ENCODE data around the gene PLVAP. TPM values are rescaled to one million over a fixed set of nuclear protein-coding genes. Genes with fewer than 3 reads are reported as not detected.
A peak's percentile ranks its signal among the peaks of the same experiment; 100 is the strongest.

PLVAP gene
- total RNA-seq, 1 experiment from 2014 or later: not detected

- DNase-seq (ENCODE audit: low spot score): no peak
Observed at GRCh38 chr19:17323300-17323963, 53.7 kb downstream of the PLVAP start.

DNA sequence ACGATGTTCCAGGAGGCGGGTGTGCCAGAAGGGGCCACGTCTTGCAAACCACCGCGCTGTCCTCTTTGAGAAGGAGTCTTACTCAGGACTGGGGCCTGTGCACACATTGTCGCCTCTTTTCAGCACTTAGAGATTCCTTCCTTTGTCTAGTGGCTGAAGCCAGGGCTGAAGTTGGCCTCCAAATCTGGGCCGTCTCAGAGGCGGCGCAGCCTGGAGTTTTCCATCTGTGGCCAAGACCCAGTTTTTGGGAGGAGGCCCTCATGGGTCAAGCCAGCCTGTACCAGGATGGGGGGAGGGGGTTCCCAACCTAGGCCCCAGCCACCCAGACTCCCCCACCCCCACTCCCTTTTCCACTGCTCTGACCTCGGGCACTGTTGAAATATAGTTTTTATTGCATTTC is 54.3 kb downstream of the PLVAP start:
- DNase-seq (ENCODE audit: low spot score): no peak

- no peak for DNase-seq (ENCODE audit: low spot score)
Observed at GRCh38 chr19:17321655-17322489, 55.3 kb downstream of the PLVAP start.

DNA sequence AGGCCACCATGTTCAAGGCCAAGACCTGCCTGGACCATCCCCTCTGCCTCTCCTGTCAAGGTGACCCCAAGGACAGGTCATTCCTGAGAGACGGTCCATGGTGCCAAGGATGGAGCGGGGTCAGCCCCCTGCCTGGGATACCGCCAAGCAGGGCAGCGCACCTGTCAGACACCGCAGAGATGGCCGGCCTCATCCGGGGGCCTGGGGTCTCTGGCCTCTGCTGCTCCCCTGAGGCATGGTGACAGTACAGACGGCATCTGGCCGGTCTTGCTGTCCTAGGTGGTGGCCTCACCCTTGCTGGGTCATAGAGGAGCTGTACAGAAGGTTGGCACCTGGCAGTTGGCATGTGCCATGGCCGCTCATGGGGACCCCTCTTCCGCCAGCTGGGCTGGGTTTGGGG is 56.7 kb downstream of the PLVAP start:
- DNase-seq (ENCODE audit: low spot score): no peak

DNA sequence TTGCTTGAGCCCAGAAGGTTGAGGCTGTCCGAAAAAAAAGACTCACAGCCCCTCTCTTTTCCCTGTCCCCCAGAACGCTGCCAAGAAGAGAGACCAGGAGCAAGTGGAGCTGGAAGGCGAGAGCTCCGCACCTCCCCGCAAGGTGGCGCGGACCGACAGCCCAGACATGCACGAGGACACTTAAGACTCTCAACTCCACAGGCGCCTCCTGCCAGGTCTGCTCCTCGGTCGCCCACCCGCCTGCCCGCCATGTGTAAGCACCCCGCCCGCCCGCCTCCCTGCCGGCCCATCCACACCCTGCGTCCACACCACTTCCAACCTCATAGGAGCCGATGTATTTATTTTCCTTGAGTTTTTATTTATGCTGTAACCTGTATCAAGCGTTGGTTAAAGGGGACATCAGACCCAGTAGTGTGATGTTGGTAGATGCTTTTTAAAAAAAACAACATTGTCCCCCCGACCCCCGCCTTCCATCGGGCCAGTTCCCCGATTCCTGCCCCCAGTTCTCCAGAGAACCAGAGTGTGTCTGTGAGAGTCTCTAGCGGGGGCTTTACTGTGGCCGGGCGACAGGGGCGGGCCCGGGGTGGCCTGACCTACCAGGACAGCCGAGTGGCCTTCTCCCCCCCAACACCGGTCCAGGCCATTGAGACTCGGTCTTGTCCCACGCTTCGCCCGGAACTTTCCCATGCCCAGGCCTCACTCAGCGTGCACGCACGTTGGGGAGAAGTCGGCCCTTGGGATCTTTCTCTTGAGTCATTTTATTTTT is 57.5 kb downstream of the PLVAP start:
- DNase-seq (ENCODE audit: low spot score): no peak

- no peak for DNase-seq (ENCODE audit: low spot score)
Observed at GRCh38 chr19:17318966-17319365, 58.2 kb downstream of the PLVAP start.

DNA sequence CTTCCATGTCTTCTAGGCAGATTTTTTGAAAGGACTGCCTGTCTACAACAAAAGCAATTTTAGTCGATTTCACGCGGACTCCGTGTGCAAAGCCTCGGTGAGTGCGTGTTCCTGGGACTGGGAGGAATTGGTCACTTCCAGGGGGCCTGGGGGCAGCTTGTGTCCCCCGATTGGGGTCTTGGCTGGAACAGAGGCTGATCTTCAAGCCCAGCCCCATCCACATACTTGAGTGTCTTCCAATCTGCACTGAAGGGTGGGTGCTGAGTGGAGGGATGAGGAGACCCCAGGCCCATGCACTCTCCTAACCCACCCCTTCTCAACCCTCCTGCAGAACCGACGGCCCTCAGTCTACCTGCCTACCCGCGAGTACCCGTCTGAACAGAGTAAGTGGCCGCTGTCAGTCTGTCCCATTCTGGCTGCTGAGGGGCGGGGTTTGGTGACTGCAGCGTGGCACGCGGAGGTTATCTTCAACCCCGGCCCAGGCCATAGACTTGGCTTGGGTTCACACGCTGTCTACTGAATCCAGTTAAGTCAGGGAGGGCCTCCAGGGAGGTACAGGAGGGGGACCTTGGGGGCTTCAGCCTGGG is 63.0 kb downstream of the PLVAP start:
- no peak for DNase-seq (ENCODE audit: low spot score)

GRCh38 chr19:17312189-17313113 is 64.7 kb downstream of the PLVAP start:
- no peak for DNase-seq (ENCODE audit: low spot score)

GRCh38 chr19:17311455-17312188 is 65.5 kb downstream of the PLVAP start:
- DNase-seq (ENCODE audit: low spot score): no peak

GRCh38 chr19:17309965-17310461 is 67.1 kb downstream of the PLVAP start:
- DNase-seq (ENCODE audit: low spot score): no peak

GRCh38 chr19:17309198-17309964 is 67.8 kb downstream of the PLVAP start, which contains the start of gene DDA1:
DDA1 (plus strand) TSS chr19:17309563; CDS start chr19:17309655, 92 bp downstream.
- DNase-seq (ENCODE audit: low spot score): peak; percentile 98

GRCh38 chr19:17307876-17308377 is 69.2 kb downstream of the PLVAP start:
- DNase-seq (ENCODE audit: low spot score): no peak

- no peak for DNase-seq (ENCODE audit: low spot score)
Observed at GRCh38 chr19:17306285-17306714, 70.8 kb downstream of the PLVAP start.

DNA sequence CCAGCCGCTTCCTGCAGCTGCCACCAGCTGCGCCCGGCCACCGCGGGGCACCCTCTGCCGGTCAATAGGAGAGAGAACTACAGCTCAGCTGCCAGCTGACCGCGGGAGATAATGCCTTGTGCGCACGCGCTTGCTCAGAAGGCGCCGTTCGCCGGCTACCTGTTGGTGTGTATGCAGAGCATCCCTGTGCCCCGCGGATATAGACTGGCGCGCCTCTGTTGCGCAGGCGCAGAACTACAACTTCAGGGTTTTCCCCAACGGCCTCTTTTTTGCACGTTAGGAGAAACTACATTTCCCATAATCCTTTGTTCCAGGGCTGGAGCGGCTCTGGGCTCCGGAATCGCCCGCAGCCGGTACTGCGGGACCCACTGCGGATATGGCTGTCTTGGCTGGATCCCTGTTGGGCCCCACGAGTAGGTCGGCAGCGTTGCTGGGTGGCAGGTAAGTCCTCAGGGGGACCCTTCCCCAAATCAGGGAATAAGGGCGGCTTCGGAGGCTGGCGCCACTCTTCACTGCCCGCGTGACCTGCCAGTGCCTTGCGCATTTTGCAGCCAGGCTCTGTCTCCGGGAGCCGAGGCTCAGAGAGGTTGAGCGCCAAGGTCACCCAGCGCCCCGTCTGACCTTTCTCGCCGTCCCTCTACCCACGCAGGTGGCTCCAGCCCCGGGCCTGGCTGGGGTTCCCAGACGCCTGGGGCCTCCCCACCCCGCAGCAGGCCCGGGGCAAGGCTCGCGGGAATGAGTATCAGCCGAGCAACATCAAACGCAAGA is 71.4 kb downstream of the PLVAP start, which contains the start of gene MRPL34:
Gene MRPL34, plus strand, starts transcription at position 356 of the 768 bp plus-strand sequence. Its CDS starts 21 bp downstream, at position 377.
- DNase-seq (ENCODE audit: low spot score): peak; percentile 97

GRCh38 chr19:17305216-17305516 is 72.0 kb downstream of the PLVAP start:
- DNase-seq (ENCODE audit: low spot score): no peak

GRCh38 chr19:17304386-17305215 is 72.5 kb downstream of the PLVAP start:
- no peak for DNase-seq (ENCODE audit: low spot score)

DNA sequence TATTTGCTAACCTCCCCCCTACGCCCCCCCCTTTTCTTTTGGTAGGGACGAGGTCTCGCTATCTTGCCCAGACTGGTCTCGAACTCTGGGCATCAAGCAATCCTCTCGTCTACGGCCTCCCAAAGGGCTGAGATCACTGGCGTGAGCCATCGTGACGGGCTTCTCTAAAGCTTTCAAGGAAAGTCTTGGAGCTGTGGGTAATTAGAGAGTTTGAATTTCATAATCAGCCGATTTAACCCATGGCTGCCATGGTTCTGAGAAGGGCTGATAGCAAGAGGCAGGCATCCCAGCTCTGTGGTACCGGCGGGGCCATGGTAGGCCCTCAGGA is 73.2 kb downstream of the PLVAP start:
- no peak for DNase-seq (ENCODE audit: low spot score)
